Pons (tissue), 1 donor: ENCODE measurements around the gene CDKN2AIPNL.
"Not testable (repeated sequence)": the region's sequence is repeated elsewhere in the genome, so short reads cannot be mapped to it uniquely, and the experiment has no call there.

Experiments
- DNase-seq: peaks from one replicate; pipeline ENCODE4 v3.0.0-alpha.2; 2016; ENCODE audit warnings: low spot score

Gene CDKN2AIPNL

GRCh38 chr5:134397196-134397595 lies 14.5 kb downstream of the CDKN2AIPNL start:
- DNase-seq = no peak

GRCh38 chr5:134396274-134396673 lies 15.4 kb downstream of the CDKN2AIPNL start:
- DNase-seq = no peak

- DNase-seq = no peak
These were observed 16.7 kb downstream of the CDKN2AIPNL start for GRCh38 chr5:134394932-134395331.

- no peak for DNase-seq
These were observed 19.4 kb downstream of the CDKN2AIPNL start for GRCh38 chr5:134392301-134392700.

GRCh38 chr5:134387443-134387842 lies 24.2 kb downstream of the CDKN2AIPNL start:
- DNase-seq = no peak

GRCh38 chr5:134383980-134384697 lies 27.5 kb downstream of the CDKN2AIPNL start:
- no peak for DNase-seq

GRCh38 chr5:134382204-134382603 lies 29.5 kb downstream of the CDKN2AIPNL start:
- not testable (repeated sequence) for DNase-seq

GRCh38 chr5:134380346-134380745 lies 31.3 kb downstream of the CDKN2AIPNL start:
- no peak for DNase-seq

GRCh38 chr5:134374232-134374631 lies 37.4 kb downstream of the CDKN2AIPNL start:
- no peak for DNase-seq

GRCh38 chr5:134373633-134374032 lies 38.0 kb downstream of the CDKN2AIPNL start:
- DNase-seq = not testable (repeated sequence)

GRCh38 chr5:134371834-134372340 lies 39.8 kb downstream of the CDKN2AIPNL start:
- peak; percentile 34 for DNase-seq

GRCh38 chr5:134370871-134371833 lies 40.5 kb downstream of the CDKN2AIPNL start, which contains the start of gene UBE2B:
UBE2B (plus strand) TSS chr5:134371569; CDS start chr5:134371596, 27 bp downstream.
- DNase-seq = peak; percentile 100

GRCh38 chr5:134370311-134370870 lies 41.3 kb downstream of the CDKN2AIPNL start:
- no peak for DNase-seq

GRCh38 chr5:134365604-134366003 lies 46.1 kb downstream of the CDKN2AIPNL start:
- no peak for DNase-seq

GRCh38 chr5:134355681-134356080 lies 56.0 kb downstream of the CDKN2AIPNL start:
- DNase-seq = no peak
